LHCN-M2 (cell line): Measurements from ENCODE around the gene JAML. TPM values are rescaled to one million over a fixed set of nuclear protein-coding genes. Genes with fewer than 3 reads are reported as not detected.

Experiments used
- DNase-seq: peaks from one replicate; pipeline ENCODE4 v3.0.0-alpha.2; 2012; ENCODE audit warnings: low read depth
- total RNA-seq: library from RNA; depleted of rRNA; stranded (reverse); fragments of >200 nt; gene quantifications from 2 replicates; pipeline ENCODE4 v1.2.3, GENCODE V29; 2014

JAML gene
- total RNA-seq, 1 experiment from 2014 or later = not detected

DNA sequence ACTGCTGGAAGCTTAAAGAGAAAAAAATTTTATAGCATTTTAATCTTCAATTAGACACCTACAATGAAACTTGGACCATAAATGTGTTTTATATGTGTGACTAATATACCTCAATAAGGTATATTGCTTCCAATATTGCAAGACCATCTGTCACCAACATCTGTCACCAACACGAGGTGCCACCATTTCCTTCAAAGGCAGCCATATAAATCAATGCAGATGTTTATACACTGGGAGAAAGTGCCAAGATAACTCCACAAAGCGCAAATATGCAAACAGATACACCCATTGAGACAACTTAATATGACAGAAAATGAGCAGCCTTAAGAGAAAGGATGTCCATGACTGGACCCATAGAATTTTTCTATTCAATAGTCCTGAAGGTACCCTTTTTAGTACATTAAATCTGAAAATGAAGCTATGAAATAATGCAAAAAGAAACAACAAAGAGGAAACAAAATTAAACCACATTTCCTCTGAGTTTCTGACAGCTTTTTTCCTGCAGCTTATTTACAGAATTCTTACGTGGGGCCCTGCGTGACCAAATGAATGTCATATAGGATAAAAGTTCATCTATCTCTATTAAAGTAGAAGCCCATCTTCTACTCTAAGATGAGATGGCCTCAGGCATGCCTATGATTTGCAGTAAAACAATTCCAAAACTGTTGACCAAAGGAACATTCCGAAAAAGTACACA lies 14.8 kb upstream of the JAML start:
- no peak for DNase-seq

- DNase-seq = no peak
These were observed 14.1 kb upstream of the JAML start for GRCh38 chr11:118238929-118239328.

DNA sequence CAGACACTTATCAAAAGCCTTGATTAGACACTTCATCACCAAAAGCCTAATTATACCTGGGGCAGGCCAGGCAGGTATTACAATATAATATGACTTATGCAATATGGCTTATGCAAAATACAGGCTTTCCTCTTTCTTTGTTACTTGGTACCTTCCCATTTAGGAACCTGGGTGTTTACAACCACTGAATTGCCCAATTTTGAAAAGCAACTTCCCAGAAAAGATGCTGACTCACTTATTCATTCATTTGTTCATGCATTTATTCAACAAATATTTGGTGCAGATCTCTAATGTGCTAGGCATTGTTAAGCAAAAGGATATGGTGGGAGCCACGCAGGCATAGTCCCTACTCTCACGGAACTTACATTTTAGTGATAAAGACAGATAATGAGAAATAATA lies 13.6 kb upstream of the JAML start:
- DNase-seq = no peak

- no peak for DNase-seq
These were observed 11.4 kb upstream of the JAML start for GRCh38 chr11:118236170-118236569.

GRCh38 chr11:118234833-118235232 lies 10.0 kb upstream of the JAML start:
- no peak for DNase-seq

DNA sequence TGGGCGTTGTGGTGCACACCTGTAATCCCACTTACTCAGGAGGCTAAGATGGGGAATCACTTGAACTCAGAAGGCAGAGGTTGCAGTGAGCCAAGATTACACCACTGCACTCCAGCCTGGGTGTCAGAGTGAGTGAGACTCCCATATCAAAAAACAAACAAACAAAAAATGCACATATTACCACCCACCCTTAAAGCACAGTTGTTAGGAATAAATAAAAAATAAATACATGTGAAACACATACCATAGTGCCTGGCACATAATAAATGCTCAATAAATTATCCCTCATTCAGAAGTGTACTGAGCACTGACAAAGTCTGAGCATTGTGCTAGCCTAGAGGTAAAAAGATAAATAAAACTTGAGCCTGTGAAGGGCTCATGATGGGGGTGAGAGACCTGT lies 9.0 kb upstream of the JAML start:
- no peak for DNase-seq

GRCh38 chr11:118233377-118233776 lies 8.6 kb upstream of the JAML start:
- no peak for DNase-seq

- DNase-seq = no peak
These were observed 7.8 kb upstream of the JAML start for GRCh38 chr11:118232659-118233058.

DNA sequence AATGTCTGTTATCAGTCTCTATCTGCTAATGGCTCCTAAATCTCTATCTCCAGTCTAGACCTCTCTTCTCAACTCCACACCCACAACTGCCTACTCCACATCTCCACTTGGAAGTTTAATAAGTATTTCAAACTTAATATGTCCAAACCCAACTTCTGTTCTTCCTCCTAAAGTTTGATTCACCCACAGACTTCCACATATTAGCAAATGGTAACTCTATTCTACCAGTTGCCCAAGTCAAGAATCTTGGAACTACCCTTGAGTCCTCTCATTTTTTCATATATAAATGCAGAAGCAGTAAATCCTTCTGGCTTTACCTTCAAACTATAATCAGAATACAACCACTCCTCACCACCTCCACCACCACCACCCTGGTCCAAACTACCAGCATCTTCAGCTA lies 6.7 kb upstream of the JAML start:
- no peak for DNase-seq

DNA sequence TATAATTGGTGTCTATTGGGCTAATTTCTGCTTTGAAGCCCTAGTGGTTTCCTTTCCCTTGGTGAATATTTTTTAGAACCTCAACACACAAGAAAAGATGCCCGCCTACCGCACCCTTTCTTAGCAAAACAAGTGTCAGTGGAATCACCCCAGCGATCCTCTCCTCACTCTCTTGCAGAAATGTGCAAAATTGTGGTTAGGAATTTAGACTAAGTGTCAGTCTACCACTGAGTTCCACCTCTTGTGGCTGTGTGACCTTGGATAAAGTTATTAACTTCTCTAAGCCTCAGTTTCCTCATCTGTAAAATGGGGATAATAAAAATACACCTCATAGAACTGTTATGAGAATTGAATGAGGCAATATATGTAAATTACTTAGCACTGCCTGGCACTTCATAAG lies 5.3 kb upstream of the JAML start:
- no peak for DNase-seq

GRCh38 chr11:118229274-118229847 lies 4.5 kb upstream of the JAML start:
- no peak for DNase-seq

- DNase-seq = no peak
These were observed 3.3 kb upstream of the JAML start for GRCh38 chr11:118227865-118228785.

DNA sequence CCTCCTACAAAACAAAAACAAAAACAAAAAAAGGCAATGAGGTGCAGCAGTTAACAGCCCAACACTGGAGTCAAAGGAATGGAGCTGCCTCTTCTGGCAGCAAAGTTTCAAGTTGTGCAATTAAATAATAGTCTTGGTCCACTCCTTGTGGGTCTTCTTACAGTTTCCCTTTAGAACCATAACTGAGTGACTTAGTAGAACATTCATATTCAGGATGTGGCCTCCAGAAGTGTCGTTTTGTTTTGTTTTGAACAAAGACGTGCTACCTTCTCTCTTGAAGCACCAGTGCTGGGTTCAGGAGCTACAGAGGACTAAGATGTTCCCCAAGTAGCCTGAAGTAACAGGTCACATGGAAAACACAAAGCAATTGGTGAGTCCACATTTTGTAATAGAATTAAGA lies 2.0 kb upstream of the JAML start:
- no peak for DNase-seq

- peak; percentile 19 for DNase-seq
These were observed 1.5 kb upstream of the JAML start for GRCh38 chr11:118226296-118226695.

DNA sequence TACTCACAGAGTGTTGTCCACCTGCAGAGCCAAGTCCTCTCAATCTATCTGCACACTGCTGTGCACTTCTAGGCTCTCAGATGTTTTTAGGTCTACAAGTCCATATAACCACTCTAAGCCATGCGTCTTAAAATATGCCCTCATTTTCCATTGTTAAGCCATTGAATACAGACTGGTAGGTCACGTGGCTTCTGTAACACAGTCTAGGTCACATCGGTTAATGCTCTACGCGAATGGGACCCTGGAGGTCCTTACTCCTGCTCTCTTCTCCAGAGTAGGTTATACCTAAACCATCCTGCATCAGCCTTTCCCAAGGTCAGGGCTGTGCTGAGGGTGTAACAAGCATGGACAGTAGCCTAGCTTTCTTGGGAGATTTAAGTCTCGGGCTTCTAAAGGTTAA lies 819 bp downstream of the JAML start:
- DNase-seq = no peak

- no peak for DNase-seq
These were observed 1.2 kb downstream of the JAML start for GRCh38 chr11:118223570-118223969.

DNA sequence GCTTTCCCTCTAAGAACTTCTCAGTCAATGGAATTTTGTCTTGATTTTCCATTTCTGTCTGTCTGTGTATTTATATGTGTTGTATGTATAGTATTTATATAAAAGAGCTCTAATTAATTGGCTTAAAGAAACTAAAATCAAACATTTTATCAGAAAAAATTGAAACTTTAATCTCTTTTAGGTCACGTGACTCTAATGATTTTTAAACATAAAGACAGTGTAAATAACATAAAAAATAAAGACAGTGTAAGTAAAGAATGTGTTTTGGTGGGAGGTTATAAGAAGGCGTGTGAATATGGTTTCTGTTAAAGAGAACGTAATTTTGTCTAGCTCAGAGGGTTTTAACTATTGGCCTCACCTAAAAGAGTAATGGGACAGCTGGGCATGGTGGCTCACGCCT lies 2.4 kb downstream of the JAML start:
- no peak for DNase-seq

- no peak for DNase-seq
These were observed 3.4 kb downstream of the JAML start for GRCh38 chr11:118221419-118221818.

GRCh38 chr11:118219732-118220131 lies 5.1 kb downstream of the JAML start:
- no peak for DNase-seq

- no peak for DNase-seq
These were observed 5.6 kb downstream of the JAML start for GRCh38 chr11:118219244-118219643.

GRCh38 chr11:118217575-118217974 lies 7.2 kb downstream of the JAML start:
- DNase-seq = no peak

DNA sequence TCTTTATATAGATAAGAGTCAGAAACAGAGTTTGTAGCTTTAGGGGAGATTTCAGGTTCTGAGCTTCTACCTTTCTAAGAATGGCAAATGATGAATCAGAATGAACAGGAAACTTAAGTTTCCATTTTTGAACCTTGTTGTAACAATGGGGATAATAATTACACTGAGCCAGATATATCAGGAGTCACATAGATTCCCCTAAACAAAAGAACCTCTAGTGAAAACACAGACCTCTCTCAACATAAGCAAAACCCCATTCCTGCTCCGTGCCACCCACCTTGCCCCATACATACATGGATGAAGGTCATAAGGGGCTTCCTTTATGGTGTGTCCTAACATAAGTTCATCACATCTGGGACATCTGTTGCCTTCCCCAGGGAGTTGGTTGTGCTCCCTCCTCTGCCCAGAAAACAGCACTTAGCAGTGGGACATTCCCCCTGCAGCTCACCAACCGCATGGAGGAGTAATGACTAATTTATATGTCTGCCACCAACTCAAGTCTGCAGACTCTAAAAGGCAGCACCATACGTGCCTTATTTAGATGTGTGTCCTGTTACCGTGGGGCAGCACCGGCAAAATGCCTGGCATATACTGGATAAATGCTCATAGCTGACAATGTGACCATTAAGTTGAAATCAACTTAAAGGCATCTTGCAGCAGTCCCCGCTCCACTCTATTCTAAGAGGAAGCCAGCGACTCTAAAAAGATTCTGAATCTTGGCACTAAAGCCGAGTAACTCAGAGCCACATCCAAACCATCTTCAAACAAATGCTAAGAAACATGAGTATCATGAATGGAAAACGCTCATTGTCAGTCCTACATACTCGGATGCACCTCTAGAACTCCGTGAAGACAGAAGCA lies 8.0 kb downstream of the JAML start:
- no peak for DNase-seq
